ENCODE results near the gene STARD13.

DNA sequence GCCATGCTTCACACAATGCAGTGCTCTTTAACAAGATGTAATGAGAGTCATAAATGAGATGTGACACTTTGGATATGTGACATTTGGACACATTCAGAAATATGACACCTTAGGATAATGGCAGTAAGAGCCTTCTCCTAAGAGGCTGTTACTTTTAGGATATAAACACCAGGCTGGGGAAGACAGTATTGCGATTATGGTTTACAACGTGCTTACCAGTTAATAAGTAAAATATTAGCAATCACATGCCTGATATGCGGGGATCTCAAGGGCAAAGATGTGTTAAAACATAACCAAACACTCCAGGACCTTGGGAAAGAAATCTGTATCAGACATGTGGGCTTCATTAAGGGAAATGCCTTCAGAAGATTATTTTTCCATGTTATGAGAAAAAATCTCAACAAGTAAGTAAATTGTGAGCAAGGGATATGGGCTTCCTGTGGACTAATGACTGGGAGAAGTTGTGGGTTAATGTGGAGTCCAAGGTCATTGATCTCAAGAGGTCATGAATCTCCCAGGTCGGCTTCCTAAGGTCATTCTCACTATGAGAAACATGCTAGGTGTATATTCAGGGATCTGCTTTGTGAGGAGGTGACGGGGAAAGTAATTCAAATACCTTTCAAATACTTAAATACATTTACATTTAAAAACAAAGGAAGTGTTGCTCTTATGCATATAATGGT is 105.3 kb downstream of the STARD13 start:
- no peak for TF ChIP-seq EZH2 (optimal IDR thresholded peaks at IDR 0.05; ENCODE audit: low read depth, low read length)
- TF ChIP-seq, protein P1, sequence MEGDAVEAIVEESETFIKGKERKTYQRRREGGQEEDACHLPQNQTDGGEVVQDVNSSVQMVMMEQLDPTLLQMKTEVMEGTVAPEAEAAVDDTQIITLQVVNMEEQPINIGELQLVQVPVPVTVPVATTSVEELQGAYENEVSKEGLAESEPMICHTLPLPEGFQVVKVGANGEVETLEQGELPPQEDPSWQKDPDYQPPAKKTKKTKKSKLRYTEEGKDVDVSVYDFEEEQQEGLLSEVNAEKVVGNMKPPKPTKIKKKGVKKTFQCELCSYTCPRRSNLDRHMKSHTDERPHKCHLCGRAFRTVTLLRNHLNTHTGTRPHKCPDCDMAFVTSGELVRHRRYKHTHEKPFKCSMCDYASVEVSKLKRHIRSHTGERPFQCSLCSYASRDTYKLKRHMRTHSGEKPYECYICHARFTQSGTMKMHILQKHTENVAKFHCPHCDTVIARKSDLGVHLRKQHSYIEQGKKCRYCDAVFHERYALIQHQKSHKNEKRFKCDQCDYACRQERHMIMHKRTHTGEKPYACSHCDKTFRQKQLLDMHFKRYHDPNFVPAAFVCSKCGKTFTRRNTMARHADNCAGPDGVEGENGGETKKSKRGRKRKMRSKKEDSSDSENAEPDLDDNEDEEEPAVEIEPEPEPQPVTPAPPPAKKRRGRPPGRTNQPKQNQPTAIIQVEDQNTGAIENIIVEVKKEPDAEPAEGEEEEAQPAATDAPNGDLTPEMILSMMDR (IDR thresholded peaks at IDR 0.05; ENCODE audit: low read length), result no peak

All from MM.1S (cell line).